ENCODE measurements around the gene CCDC182. TPM values are rescaled to one million over a fixed set of nuclear protein-coding genes. Genes with fewer than 3 reads are reported as not detected.

CCDC182 gene
- total RNA-seq, 1 donor from 2014 or later: not detected

GRCh38 chr17:57756951-57757350 lies 11.9 kb upstream of the CCDC182 start:
- Histone ChIP-seq H3K4me3 (ENCODE audit: low read depth, low read length) (no peak overlapping the region), H3K36me3 (ENCODE audit: control insufficient read depth, insufficient read depth, low read length) (no peaks in the 10 kb centered on the region), H3K27me3 (ENCODE audit: control insufficient read depth, insufficient read depth, low read length) (peaks cover 8% of the 10 kb centered on the region)
- TF ChIP-seq, protein P1, sequence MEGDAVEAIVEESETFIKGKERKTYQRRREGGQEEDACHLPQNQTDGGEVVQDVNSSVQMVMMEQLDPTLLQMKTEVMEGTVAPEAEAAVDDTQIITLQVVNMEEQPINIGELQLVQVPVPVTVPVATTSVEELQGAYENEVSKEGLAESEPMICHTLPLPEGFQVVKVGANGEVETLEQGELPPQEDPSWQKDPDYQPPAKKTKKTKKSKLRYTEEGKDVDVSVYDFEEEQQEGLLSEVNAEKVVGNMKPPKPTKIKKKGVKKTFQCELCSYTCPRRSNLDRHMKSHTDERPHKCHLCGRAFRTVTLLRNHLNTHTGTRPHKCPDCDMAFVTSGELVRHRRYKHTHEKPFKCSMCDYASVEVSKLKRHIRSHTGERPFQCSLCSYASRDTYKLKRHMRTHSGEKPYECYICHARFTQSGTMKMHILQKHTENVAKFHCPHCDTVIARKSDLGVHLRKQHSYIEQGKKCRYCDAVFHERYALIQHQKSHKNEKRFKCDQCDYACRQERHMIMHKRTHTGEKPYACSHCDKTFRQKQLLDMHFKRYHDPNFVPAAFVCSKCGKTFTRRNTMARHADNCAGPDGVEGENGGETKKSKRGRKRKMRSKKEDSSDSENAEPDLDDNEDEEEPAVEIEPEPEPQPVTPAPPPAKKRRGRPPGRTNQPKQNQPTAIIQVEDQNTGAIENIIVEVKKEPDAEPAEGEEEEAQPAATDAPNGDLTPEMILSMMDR (IDR thresholded peaks at IDR 0.05; ENCODE audit: insufficient read depth, low read length, severe bottlenecking): no peak
- DNase-seq (ENCODE audit: low read depth) (no peak), FAIRE-seq (no peak)

- no peak for FAIRE-seq
- no peak for DNase-seq (ENCODE audit: low read depth)
- peaks cover 1% of the 10 kb centered on the region for H3K27me3 ChIP-seq (ENCODE audit: control insufficient read depth, insufficient read depth, low read length)
- no peak overlapping the region for H3K4me3 ChIP-seq (ENCODE audit: low read depth, low read length)
- TF ChIP-seq, protein P1 (IDR thresholded peaks at IDR 0.05; ENCODE audit: insufficient read depth, low read length, severe bottlenecking): no peak
- H3K36me3 ChIP-seq (ENCODE audit: control insufficient read depth, insufficient read depth, low read length): no peaks in the 10 kb centered on the region
These were observed 10.5 kb upstream of the CCDC182 start for GRCh38 chr17:57755480-57756070.

DNA sequence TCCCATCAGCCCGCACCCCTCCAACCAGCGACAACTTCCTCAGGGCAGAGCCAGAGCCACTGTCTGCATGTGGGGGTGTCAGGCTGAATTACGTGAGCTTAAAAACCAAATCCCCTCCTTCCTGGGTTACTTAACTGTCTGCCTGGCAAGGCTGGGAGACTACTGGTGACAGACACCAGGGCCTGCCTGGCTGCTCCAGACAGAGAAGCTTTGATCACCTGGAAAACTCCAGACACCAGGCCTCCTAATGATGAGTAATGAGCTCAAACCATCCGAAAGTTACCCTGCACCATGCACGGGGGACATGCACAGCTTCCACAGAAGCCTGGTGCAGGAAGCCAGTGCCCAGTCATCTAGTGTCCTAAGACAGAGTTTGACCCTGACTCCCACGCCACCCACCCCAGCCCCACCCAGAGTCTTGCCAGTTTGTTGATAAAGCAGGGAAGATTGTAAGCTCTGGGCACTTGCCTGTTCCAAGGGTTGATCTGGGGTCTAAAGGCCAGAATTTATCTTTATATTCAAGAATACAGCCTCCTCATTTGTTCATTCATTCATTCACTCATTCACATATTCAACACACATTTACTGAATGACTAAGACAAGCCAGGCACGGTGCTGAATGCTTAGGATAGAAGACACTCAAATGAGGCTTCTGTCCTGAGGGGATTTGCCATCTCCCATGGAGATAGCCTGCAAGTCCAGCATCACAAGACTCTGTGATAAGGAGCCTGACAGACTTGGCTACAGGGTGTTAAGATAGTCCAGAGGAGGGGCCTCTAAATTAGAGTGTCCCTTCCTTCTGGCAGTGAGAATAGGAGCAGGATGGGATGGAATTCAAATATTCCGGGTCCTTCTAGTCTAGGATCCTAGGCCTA lies 7.2 kb upstream of the CCDC182 start:
- H3K27me3 ChIP-seq (ENCODE audit: control insufficient read depth, insufficient read depth, low read length): peaks cover under 1% of the 10 kb centered on the region
- no peak overlapping the region for H3K4me3 ChIP-seq (ENCODE audit: low read depth, low read length)
- H3K36me3 ChIP-seq (ENCODE audit: control insufficient read depth, insufficient read depth, low read length): no peaks in the 10 kb centered on the region
- TF ChIP-seq, protein P1 (IDR thresholded peaks at IDR 0.05; ENCODE audit: insufficient read depth, low read length, severe bottlenecking): no peak
- no peak for FAIRE-seq
- DNase-seq (ENCODE audit: low read depth): no peak

DNA sequence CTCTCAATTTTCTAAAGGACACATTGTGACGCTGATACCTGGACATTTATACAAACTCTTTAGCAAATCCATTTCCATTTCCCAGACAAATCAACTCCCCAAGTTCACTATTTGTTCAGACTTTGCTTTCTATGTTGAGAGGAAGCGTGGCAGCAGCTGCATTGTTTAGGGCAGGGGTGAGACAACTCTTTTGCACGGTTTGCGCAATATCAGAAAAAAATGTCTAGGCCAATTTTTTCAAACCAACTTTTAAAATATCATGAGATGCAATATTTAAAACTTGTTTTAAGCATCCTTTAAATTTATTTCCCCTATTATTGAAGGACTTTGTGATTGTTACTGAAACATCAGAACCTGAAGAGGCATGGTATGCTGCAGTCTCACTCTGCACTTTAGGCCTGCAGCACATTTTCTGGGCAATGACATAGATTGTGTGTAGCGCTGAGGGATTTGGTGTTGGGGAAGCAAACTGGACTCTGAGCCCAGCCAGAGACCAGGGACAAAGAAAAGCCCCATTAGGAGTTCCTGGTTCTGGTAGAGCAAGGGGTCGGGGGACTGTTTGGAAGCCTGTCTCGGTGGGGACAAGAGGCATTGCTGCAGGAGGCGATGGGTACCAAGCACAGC lies 6.4 kb upstream of the CCDC182 start:
- Histone ChIP-seq H3K36me3 (ENCODE audit: control insufficient read depth, insufficient read depth, low read length) (no peaks in the 10 kb centered on the region), H3K4me3 (ENCODE audit: low read depth, low read length) (no peak overlapping the region), H3K27me3 (ENCODE audit: control insufficient read depth, insufficient read depth, low read length) (peaks cover 3% of the 10 kb centered on the region)
- TF ChIP-seq, protein P1 (IDR thresholded peaks at IDR 0.05; ENCODE audit: insufficient read depth, low read length, severe bottlenecking): no peak
- no peak for DNase-seq (ENCODE audit: low read depth)
- no peak for FAIRE-seq

GRCh38 chr17:57750895-57751294 lies 5.8 kb upstream of the CCDC182 start:
- DNase-seq (ENCODE audit: low read depth) (no peak), FAIRE-seq (no peak)
- Histone ChIP-seq H3K36me3 (ENCODE audit: control insufficient read depth, insufficient read depth, low read length) (no peaks in the 10 kb centered on the region), H3K4me3 (ENCODE audit: low read depth, low read length) (no peak overlapping the region), H3K27me3 (ENCODE audit: control insufficient read depth, insufficient read depth, low read length) (peaks cover 3% of the 10 kb centered on the region)
- TF ChIP-seq, protein P1 (IDR thresholded peaks at IDR 0.05; ENCODE audit: insufficient read depth, low read length, severe bottlenecking): no peak
